Measurements from ENCODE around the gene MTCH1.
A peak's percentile ranks its signal among the peaks of the same experiment; 100 is the strongest.

Gene MTCH1

DNA sequence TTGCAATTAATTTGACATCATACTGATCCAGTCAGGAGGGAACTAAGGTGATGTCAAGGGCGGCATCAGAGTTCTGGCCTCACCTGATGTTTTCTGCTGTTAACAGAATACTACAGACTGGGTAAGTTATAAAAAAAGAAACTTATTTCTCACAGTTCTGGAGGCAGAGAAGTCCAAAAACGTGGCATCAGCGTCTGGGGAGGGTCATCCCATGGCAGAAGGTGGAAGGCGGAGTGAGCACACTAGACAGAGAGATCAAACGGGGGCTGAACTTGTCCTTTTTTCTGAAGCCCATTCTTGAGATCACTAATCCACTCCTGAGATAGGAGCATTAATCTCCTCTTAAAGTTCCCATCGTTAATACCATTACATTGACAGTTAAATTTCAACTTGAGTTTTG lies 3.3 kb upstream of the MTCH1 start:
- no peak for DNase-seq

DNA sequence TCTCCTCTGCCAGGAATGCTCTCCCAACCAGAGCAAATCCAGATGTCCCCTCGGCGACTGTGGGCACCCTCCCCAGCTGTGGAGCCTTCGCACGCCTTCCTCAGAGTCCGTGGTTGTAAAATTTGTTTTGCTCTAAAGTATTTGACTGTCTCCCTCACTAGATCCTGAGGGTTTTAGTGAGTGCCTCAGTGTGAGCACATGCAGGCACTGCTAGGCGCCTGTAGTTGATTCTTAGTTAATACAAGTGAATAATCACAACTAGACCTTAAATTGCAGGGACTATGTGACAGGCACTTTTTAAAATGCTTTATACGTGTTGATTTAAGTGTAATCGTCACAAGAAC lies 680 bp upstream of the MTCH1 start:
- DNase-seq, result no peak

DNA sequence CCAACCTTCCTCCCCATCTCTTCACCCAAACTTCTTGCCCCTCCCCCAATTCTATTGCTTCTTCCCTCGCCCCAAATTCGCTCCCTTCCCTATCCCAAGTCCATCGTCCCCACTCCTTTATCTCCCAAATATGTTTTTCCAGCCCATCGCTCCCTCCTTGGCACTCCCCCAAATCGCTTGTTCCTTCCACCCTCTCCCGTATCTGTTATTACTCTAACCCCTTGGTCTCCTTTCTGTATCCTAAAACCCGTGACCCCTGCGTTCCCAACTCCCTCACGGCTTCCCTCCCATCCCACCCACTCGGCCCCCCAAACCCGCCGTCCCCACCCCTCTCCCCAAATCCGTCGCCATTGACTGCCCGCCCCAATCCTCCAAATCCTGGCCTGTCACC lies 584 bp downstream of the MTCH1 start:
- no peak for DNase-seq

DNA sequence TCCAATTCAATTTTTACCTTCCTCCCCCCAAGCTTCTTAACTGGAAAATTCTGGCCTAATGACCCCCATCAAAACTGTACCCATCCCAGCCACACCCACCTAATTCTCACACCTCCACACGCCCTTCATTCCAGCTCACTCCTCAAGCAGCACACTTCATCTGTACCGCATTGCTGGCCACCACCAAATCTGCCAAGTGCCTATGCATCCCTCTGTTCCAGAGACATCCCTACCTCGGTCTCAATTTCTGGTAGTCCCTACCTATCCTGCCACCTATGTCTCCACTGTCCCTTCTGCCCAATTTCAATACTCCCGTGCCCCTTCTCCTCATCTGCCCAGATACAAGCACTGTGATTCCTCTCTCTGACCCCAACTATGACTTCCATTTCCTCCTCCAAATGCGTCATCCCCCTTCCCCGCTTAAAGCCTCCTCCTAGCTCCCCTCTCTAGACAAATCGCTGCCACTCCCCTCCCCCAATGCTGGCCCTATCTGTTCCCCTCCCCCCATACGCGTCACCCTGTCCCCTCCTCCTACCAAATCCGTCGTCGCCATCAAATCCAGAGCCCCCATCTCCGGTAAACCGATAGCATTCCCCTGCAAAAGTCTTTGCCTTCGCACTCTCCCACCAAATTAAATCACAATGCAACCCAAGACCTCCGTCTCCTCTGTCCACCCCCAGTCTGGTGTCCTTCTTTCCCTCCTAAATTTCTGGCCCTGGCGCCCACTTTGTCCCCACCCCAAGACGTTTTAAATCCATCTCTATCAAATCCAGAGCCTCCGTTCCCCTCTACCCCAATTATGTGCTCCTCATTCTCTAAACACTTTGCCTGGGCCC lies 1.2 kb downstream of the MTCH1 start:
- peak; percentile 82 for DNase-seq

DNA sequence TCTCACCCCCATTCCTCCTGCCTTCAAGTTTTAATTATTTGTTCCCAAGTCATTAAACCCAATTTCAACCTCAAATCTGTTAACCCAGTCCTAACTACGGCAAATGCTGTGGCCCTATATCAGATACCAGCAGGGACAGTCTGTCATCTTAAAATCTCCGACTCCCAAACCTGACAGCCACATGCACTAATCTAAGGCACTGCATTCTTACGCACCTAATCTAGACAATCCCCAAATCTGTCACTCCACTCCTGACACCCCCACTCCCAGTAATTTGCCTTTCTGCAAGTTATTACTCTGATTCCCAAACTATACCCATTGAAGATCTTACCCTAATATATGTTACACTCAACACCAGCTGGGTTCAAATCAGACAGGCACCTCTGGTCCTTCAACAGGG lies 2.5 kb downstream of the MTCH1 start:
- no peak for DNase-seq

DNA sequence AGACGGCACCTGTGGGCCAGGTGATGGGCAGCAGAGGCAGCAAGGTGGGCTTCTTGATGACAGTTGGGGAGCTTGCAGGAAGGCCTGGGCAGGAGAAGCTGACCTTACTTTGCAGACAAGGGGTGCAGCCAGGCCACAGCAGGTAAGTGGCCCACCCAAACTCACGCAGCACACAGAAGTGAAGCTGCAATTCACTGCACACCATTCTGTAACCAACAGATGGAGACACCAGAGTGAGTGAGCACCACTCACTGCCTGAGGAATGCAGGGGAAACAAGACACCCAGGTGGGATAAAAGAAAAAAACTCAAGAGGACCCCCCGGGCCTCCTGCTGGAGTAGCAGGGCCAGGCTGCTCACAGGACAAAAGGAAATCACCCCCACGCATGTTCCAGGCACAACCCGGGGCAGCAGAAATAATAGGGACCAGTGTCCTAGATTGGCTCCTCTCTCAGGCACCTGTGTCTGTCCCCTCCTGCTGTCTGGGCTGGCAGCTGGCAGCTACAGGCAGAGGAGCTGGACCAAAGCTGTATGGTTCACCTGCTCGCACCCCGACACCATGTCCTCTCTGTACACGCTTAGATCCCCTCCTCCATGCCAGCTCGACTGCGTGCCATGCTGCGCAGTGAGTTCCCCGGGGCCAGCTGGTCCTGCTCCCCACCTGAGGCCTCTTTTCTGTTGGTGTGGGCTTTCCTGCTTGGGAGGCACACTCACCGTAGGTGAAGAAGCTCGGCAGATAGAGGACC lies 4.9 kb downstream of the MTCH1 start:
- DNase-seq, result no peak

DNA sequence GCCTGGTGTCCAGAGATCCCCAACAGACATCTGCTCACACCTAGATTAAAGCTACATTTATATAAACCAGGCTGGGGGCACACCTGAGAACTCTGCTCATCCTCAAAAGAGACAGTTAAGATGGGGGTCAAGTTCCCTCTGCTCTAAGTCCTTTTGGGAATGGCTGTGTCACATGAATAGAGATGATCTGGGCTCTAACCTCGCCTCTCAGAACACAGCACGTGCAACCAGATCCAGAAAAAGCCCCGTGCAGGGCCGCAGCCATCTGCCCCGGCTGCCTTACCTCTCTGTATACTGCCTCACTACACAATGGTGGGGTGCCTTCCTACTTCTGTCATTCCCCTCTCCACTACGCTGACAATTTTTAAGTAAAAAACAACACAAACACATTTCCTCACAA lies 5.9 kb downstream of the MTCH1 start:
- DNase-seq, result no peak

DNA sequence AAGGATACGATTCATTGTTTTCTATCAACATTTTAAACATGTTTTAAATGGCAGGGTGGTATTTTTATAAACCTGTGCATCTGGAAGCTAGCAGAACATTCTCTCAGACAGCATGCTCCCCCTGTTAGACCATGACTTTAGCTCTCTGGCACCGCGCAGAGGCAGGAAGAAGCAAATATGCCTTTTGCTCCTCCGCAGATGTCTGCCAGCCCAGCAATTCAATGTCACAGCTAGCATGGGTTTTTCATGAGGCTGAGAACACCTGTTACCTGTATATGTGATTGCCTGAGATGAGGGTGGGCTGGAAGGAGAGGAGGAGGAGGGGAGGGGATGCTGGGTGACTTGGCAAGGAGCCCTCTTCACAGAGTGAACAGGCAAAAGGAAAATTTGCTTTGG lies 6.7 kb downstream of the MTCH1 start:
- DNase-seq, result peak; percentile 33

DNA sequence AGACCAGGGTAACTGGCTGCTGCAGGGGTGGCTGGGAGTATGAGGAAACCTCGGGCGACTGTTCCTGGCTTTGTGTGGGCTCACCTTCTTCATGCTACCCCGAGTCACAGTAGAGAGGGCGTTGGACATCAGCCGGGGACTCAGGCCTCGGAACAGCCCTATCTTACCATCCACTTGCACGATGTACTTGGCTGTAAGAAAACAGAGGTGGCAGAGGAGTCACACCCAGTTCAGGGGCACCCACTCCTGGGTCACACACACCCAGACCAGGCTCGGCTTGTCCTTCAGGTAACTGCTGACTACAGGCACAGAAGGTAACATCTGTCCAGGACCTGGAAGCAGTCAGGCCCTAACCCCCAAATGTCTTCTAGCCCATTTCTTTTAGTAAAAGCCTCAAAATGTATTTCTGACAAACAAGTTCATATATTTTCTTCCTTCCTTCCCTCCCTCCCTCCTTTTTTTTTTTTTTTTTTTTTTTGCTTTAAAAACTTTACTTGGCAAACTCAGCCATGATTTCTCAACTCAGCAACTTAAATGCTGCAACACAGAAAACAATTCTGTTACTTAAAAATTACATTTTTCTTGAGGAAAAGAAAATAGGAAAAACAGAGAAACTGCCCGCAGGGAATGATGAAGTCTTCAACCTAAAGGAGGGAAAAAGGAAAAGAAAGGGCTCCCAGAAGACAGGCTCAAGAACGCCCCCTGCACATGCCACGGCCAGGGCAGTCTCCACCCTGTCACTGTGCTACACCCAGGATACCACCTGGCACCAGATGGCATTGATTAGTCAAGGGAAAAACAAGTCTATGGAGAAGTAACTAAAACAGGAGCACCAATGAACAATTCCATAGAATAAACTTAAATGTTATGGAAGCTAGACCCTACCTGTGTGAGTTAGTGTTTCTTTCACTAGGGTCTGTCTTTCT lies 7.3 kb downstream of the MTCH1 start:
- no peak for DNase-seq

DNA sequence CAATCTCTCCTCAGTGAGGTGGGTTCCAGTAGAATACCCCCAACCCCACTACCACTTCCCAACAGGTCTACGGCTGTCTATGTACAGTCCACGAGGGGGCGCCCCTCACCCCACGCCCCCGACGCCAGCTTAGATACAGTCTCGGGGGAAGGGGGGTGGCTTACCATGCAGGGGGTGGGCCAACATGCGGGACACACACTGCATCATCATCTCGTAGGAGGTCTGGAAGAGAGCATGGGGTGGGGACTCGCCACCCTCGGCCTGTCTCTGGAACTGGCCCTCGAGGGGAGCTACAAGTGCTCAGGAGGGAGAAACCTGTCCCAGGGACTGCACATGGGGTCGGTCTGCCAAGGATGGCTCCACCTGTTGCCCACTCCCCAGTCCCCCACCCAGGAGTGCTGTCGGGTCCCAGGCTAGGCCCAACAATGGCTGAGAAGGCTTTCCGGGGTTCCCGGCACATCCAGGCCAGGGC lies 8.5 kb downstream of the MTCH1 start:
- no peak for DNase-seq

DNA sequence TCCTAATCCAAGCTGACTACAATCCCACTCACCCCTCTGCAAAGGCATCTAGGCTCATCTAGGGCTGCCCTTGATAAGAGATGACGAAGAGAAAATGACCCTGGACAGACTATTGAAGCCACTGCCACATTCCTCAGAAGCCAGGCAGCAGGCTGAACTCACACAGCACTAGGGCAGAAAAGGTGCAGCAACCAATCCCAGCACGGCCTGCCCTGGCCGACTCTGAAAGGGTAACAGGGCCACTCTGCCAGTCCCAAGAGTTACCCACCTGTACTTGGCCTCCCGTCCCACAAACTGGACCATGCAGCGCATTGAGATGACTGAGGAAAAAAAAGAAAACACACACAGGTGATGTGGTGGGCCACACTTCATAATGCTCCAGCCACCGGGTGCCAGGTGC lies 9.1 kb downstream of the MTCH1 start:
- DNase-seq, result no peak

DNA sequence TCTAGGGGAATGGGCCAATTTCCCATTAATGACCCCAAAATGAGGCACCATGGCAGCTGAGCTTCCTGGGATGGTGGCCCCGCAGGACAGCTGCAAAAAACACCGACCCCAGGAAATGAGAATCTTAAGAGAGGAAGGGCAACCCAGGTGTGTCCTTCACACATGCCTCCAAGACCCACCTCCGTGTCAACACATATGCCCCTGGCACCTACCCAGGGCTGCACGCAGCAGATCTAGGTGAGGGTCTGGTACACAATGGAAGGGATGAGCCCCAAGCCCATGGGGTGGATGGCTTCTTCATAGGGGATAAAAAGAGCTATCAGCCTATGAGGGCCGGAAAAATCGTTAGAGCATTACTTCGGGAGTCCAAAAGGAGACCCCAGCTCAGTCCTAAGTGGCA lies 9.5 kb downstream of the MTCH1 start:
- DNase-seq, result no peak

DNA sequence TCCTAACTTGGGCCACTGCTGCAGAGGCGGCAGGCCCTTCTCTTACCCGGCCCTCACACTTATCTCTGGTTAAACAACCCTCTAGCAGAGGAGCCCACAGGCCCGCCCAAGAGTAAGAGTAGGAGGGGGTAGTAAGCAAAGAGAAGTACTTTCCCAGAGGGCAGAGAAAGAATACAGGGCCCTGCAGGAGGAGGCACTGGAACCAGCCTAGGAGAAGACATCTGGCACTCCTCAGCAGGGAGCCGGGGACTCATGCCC lies 10.1 kb downstream of the MTCH1 start:
- DNase-seq, result no peak

DNA sequence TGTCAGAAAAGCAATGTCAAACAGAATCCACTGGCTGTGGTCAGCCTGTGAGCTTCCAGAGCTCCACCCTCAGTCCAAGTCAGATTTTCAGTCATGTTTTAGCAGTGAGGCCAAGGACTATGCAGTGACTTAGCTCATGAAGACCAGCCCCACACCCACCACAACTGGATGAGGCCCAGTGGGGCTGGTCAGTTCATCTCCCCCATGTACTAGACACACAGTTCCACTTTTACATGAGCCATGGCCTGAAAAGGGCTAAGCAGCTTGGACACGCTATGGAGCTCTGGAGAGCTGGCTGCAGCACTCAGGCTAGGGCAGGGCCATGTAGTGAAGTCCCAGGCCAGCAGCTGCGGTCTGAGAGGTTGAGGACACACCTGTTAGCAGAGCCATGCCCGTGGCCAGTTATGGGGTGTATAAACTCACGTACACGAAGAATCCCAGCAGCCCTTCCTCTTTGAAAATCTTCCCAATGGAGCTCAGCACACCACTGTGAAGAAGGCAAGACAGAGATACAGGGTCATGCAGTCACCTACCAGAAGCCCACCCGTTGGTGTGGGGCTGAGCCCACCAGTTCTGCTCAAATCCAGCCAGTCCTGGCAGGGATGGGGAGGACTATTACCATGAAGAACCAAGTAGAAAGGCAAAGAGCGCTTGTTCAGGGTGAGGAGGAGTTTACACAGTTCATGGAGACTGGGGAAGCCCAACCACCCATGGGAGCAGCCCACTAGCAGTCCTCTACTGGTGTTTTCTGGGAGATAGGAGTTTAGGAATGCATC lies 10.6 kb downstream of the MTCH1 start:
- no peak for DNase-seq

DNA sequence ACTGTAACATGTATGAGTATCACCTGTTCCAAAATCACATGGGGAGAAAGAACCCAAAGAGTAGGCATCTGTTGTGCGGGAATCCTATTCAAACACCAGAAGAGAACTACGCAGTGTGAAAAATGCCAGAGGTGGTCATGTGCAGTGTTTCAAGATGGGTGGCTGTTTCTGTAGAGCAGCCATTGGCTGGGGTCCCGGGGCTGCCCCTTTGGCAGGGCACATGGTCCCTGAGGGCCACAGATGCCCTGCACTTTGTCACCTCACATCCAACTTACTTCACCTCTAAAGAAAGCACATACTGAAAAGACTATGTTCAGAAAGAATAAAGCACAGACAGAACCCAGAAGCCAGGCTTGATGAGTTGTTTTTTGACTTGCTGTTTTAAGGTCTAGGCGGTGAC lies 12.3 kb downstream of the MTCH1 start:
- no peak for DNase-seq

DNA sequence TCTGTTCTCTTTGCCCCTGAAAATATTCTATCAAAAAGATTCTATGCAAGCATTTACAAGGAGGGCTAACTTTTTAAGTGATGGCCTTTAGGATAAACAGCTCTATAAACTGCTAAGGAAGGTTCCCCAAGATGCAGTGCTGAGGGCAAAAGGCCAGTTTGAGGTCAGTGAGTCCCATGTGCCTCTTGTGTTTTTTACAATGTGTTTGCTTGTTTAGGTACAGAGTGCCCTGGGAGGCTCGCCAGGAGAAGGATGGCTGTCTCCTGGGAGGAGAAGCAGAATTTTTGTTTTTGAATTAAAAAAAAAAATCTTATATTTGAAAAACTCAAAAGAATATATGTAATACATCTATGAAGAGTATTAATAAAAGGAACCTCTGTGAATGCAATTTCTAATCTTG lies 12.8 kb downstream of the MTCH1 start:
- no peak for DNase-seq

DNA sequence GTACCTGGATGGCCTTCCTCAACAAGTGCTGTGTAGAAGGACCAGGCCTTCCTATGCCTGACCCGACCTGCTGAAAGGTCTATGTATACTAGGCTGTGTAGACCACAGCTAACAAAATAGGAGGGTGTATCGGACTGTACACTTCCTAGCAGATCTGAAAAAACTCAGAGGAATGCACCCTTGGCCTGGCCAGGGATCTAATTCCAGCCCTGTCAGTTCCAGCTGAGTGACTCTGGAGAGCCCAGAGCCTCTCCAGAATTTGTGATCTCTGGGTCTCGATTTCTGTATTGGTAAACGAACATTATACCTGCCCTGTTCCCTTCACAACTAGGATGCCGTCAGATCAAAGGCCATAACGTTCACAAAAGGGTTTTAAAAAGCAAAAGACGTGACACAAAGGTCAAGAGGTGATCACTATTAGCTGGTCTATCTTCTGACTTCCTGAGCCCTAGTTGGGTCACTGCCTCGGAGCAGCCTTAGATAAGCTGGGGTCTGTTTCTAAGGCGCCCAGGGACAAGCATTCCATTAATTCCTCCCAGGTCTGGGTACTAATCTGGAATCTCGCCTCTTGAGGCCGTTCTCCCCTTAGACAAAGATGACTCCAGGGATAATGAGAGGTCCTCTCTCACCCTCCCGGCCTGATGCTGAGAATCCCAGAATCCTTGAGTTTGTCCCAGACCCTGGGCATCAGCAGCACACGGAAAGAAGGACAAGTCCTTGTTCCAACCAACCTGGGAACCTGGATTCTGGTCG lies 13.9 kb downstream of the MTCH1 start:
- DNase-seq, result no peak

DNA sequence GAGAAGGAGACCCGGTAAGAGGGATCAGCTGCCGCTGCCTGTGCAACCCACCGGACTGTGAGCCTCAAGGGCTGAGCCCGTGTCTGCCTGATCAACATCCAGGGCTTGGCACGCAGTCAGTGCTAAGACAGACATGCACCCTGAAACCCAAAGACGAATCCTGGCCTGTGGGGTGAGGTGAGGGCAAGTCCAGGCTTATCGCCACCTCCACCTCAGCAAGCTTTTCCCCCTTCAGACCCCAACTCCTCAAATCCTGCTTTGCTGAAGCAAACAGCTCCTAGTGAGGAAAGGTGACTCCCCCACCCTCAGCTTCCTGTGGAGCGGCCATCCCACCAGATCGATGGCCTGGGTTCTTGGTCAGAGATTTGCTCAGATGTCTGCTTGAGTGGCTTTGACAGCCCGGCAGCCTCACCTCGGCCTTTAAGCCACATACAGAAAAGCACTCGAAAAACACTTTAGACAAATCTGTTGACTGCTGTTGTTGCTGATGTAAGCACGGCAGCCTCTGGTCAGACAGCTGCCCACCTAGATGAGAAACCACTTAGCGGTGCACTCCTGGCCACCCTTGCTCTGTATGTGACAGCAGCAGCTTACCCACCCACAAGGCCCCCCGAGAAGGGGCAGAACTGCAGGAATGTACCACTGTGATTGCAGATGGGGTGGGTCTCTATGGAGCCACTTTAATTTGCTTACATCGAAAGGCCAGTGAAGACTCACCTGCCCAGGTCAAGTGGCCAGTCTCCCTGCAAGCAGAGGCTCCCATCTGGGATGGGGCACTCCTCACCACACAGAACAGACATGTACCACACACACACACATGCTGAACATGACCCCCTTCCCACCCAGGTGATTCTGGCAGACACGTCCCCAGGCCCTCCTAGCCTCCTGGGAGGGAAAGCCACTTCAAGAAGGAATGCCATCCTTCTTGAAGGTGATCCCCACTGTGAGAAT lies 14.8 kb downstream of the MTCH1 start:
- DNase-seq, result no peak

DNA sequence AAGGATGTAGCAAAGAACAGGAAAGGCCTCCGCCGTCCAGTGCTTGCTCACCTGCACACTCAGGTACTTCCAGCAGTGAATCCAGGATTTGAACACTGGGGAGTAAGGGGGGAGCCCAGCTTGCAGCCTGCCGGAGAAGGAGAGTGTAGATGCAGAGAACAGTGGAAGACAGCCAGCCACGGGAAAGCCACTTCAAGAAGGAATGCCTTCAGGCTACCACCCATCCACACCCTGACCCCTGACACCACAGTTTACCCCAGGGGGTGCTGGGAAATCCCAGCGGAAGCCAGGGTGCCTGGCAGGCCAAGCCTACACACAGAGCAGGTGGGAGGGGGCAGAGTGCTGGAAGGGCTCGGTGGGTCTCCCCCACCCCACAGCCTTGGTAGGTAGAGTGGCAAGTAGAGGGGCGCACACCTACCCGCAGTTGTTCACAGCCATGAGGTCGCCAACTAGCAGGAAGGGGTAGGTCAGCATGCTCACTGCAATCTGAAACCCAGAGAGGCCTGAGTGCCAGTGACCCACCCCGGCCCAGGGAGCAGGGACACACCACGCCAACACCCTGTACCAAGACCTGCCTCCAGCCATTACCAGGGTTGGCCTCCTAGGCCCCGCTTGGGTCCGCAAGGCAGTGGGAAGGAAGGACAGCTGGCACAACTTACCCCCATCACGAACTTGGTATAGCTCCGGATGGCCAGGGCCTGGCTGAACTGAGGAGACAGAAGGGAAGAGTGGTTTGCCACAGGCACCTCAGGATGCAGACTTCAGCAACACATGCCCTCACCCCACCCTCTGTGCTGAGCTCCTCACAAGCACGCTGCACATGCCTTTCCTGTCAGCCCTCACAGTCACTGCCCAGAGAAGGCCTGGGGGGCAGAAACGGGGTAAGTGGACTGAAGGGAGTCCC lies 15.8 kb downstream of the MTCH1 start:
- DNase-seq, result no peak

DNA sequence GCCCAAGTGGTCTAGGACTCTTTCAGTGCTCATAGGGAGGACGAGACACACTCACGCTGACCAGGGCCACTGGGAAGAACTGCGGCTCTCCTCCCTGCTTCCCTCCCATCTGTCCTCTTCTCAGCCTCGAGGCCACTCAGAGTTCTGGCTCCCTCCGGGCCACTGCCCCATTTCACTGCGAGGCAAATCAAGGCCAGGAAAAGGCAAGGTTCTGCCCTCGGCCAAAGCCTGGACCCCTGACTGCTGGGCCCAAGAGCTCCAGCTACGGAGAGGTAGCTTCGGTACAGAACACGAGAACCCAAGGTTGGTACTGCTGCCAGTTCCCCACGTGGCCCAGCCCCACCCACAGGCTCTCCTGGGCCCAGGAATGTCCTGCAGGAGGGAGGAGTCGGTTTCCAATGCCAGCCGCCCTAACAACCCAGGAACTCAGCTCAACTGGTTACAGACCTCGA lies 16.7 kb downstream of the MTCH1 start:
- DNase-seq, result no peak
